Glutamatergic neuron (in vitro differentiated cells): Measurements from ENCODE around the gene DYNAP. TPM values are rescaled to one million over a fixed set of nuclear protein-coding genes. Genes with fewer than 3 reads are reported as not detected.

Experiments used
- DNase-seq: peaks from one replicate; pipeline ENCODE4 v3.0.0; 2022
- H3K27ac Mint-ChIP-seq: one replicate; pipeline ENCODE4 v1.8.0; 2020; ENCODE audit warnings: mild to moderate bottlenecking, mixed read lengths, inconsistent platforms; ENCODE audit not compliant: unreplicated experiment
- H3K27me3 Mint-ChIP-seq: one replicate; pipeline ENCODE4 v1.8.0; 2020; ENCODE audit warnings: mild to moderate bottlenecking, moderate library complexity, mixed read lengths, inconsistent platforms; ENCODE audit not compliant: unreplicated experiment
- H3K36me3 Mint-ChIP-seq: one replicate; pipeline ENCODE4 v1.8.0; 2020; ENCODE audit warnings: mild to moderate bottlenecking, mixed read lengths, inconsistent platforms; ENCODE audit not compliant: unreplicated experiment
- H3K4me1 Mint-ChIP-seq: one replicate; pipeline ENCODE4 v1.8.0; 2020; ENCODE audit warnings: mild to moderate bottlenecking, low read depth, mixed read lengths, inconsistent platforms; ENCODE audit not compliant: unreplicated experiment
- H3K4me3 Mint-ChIP-seq: one replicate; pipeline ENCODE4 v1.8.0; 2020; ENCODE audit warnings: mild to moderate bottlenecking, mixed read lengths, inconsistent platforms; ENCODE audit not compliant: unreplicated experiment
- H3K9me3 Mint-ChIP-seq: one replicate; pipeline ENCODE4 v1.8.0; 2020; ENCODE audit warnings: mild to moderate bottlenecking, moderate library complexity, mixed read lengths, inconsistent platforms; ENCODE audit not compliant: unreplicated experiment
- total RNA-seq: library from RNA; stranded (reverse); fragmentation: NEBNext Ultra II Directional; extraction: Animal tissue kit (Norgen Biotek cat#: 25700); gene quantifications from one replicate; pipeline ENCODE4 v1.2.1, GENCODE V29; 2021; ENCODE audit not compliant: unreplicated experiment
- TF ChIP-seq, protein P1 (sequence below): fragments of 200-600 bp; sonication (generic); IDR thresholded peaks from one replicate; pipeline ENCODE4 v1.5.0; 2021; ENCODE audit not compliant: partially characterized antibody, unreplicated experiment

Gene DYNAP
- total RNA-seq, 1 donor from 2014 or later = not detected

DNA sequence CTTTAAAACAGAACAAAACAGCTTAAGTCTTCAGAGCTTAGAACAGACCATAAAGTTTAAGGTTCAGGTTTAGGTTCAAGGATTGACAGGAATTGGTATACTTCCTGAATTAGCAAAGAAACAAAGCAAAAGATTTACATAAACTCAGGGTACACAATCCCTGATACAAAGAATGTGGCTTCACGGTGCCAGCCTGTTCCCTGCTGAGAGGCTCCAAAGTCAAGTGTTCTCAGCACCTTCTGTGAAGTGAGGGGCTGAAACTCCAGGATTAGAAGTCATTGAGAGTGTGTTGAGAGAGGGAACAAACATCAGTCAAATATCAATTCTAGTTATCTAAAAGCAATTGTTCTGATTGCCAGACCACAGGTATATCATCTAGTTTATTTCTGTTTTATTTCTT, 35.7 kb downstream of the DYNAP start:
- TF ChIP-seq, protein P1, sequence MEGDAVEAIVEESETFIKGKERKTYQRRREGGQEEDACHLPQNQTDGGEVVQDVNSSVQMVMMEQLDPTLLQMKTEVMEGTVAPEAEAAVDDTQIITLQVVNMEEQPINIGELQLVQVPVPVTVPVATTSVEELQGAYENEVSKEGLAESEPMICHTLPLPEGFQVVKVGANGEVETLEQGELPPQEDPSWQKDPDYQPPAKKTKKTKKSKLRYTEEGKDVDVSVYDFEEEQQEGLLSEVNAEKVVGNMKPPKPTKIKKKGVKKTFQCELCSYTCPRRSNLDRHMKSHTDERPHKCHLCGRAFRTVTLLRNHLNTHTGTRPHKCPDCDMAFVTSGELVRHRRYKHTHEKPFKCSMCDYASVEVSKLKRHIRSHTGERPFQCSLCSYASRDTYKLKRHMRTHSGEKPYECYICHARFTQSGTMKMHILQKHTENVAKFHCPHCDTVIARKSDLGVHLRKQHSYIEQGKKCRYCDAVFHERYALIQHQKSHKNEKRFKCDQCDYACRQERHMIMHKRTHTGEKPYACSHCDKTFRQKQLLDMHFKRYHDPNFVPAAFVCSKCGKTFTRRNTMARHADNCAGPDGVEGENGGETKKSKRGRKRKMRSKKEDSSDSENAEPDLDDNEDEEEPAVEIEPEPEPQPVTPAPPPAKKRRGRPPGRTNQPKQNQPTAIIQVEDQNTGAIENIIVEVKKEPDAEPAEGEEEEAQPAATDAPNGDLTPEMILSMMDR = no peak
- no peaks in the 10 kb centered on the region for H3K9me3 Mint-ChIP-seq
- H3K4me1 Mint-ChIP-seq = no peaks in the 10 kb centered on the region
- H3K27me3 Mint-ChIP-seq = no peaks in the 10 kb centered on the region
- H3K27ac Mint-ChIP-seq = no peak overlapping the region
- H3K4me3 Mint-ChIP-seq = no peak overlapping the region
- DNase-seq = no peak
- peaks cover 6% of the 10 kb centered on the region for H3K36me3 Mint-ChIP-seq

DNA sequence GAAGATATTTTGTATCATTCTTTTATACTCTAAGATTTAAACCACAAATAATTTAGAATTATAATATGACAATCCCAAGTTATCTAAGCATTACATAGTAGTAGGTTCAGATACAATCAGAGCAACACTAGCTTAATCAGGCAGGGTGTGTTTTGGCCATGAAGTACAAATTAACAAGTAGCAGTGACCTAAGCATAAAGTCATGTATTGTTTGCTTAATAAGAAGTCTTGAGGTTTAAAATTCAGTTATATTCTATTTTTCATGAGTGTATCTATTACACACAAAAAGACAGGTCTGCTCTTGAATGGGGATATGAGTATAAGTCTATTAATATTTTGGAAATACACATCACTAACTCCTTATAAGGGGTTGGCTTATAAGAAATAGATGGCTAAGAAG, 39.9 kb downstream of the DYNAP start:
- TF ChIP-seq, protein P1 = no peak
- DNase-seq = no peak
- Mint-ChIP-seq H3K27ac (no peak overlapping the region), H3K36me3 (peaks cover 6% of the 10 kb centered on the region), H3K9me3 (no peaks in the 10 kb centered on the region), H3K27me3 (no peaks in the 10 kb centered on the region), H3K4me1 (no peaks in the 10 kb centered on the region), H3K4me3 (no peak overlapping the region)

DNA sequence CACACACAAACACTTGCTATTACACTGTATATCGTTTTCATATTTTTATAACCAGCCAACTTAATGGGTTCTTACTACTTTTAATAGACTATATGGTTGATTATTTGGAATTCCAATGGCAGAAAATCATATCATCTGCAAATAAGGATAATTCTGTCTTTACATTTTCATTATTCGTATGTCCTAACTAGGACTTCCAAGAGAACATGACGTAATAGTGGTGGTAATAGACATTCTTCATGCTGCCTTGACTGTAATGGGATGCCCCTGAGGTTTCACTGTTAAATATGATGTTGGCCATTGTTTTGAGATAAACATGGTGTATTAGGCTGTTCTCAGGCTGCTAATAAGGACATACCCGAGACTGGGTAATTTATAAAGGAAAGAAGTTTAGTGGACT, 45.2 kb downstream of the DYNAP start:
- TF ChIP-seq, protein P1 = no peak
- no peaks in the 10 kb centered on the region for H3K4me1 Mint-ChIP-seq
- no peaks in the 10 kb centered on the region for H3K9me3 Mint-ChIP-seq
- no peaks in the 10 kb centered on the region for H3K27me3 Mint-ChIP-seq
- H3K36me3 Mint-ChIP-seq = no peaks in the 10 kb centered on the region
- DNase-seq = no peak
- no peak overlapping the region for H3K4me3 Mint-ChIP-seq
- no peak overlapping the region for H3K27ac Mint-ChIP-seq

DNA sequence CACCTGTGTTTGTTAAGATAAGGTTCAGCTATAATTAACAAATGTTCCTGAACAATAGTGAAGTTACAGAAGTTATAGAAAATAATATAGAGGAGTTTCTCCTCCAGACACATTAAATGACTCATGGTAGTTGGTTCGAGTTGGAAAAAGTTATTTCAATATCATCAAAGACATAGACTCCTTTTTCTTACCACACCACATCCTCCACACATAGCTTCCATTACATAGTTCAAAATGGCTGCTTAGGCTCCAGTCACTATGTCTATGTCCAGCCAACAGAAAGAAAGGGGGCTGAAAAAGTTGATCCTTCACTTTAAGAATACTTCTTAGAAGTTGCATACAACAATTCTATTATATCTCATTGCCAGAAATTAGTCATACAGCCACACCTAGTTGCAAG, 50.7 kb downstream of the DYNAP start:
- Mint-ChIP-seq H3K27me3 (no peaks in the 10 kb centered on the region), H3K36me3 (no peaks in the 10 kb centered on the region), H3K4me1 (no peaks in the 10 kb centered on the region), H3K9me3 (no peaks in the 10 kb centered on the region), H3K4me3 (no peak overlapping the region), H3K27ac (no peak overlapping the region)
- TF ChIP-seq, protein P1 = no peak
- no peak for DNase-seq

DNA sequence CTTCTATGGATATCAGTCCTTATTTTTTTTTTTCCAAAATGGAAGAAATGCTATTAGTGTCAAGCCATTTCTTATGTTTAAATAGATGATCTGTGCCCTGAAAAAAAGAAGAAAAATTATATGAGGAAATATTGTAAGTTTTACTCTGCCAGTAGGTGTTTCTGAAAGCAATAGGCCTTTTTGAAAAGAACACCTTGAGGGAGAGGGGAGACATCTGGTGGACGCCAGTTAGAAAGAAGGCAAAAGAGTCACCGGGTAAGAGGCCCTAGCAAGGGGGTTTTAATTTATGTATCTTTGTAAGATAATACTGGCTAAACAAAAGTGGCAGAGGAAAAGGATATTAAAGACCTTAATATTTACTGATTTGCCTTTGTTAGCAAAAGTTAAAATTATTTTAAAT, 56.1 kb downstream of the DYNAP start:
- Mint-ChIP-seq H3K4me1 (no peaks in the 10 kb centered on the region), H3K27me3 (peaks cover 2% of the 10 kb centered on the region), H3K36me3 (no peaks in the 10 kb centered on the region), H3K9me3 (no peaks in the 10 kb centered on the region), H3K27ac (no peak overlapping the region), H3K4me3 (no peak overlapping the region)
- TF ChIP-seq, protein P1 = no peak
- no peak for DNase-seq

Other genes with a start within 250 kb of the DYNAP start
- gene STARD6, start 233.4 kb upstream of the DYNAP start, total RNA-seq = not detected
- gene C18orf54, start 233.3 kb upstream of the DYNAP start, total RNA-seq = 20.0 TPM
- not detected for gene RAB27B, start 237.2 kb downstream of the DYNAP start, total RNA-seq